GM12878 (cell line): Measurements from ENCODE around the gene SYNJ2. TPM values are rescaled to one million over a fixed set of nuclear protein-coding genes. Genes with fewer than 3 reads are reported as not detected.

Experiments used
- ATAC-seq: fragments of 200-7000 bp; cut with Tn5 transposase; 3 replicates; pipeline ENCODE4 v1.9.1; 2020; ENCODE audit warnings: mild to moderate bottlenecking, moderate library complexity
- BruUV-seq: library from RNA; stranded (reverse); fragments of 400-500 nt; replicated peaks from 2 replicates; lab custom pipeline; 2021; lab: Mats Ljungman, UMichigan
- CTCF ChIA-PET: fragments of 300-600 bp; sonication (Branson Sonifier 250); formaldehyde crosslinking; extraction: SDS; loops from one replicate; lab custom pipeline; 2021; ENCODE audit warnings: inconsistent platforms; lab: Yijun Ruan, JAX
- POLR2A ChIA-PET: fragments of 350-600 bp; formaldehyde crosslinking; extraction: SDS; loops from one replicate; lab custom pipeline; 2021; ENCODE audit warnings: inconsistent platforms; lab: Charles Lee
- RAD21 ChIA-PET: fragments of 300-600 bp; sonication (Branson Sonifier 250); formaldehyde crosslinking; loops from one replicate; lab custom pipeline; 2023; ENCODE audit warnings: antibody characterized with exemption; ENCODE audit not compliant: unreplicated experiment; lab: Charles Lee
- SMC1A ChIA-PET: fragments of 300-600 bp; sonication (Branson Sonifier 250); formaldehyde crosslinking; loops from one replicate; lab custom pipeline; 2023; ENCODE audit not compliant: unreplicated experiment, uncharacterized antibody; lab: Charles Lee
- DNase-seq: peaks from one replicate; pipeline ENCODE4 v3.0.0-alpha.2; 2011; ENCODE audit warnings: low read depth, low spot score
- FAIRE-seq: peaks from 3 replicates; lab custom pipeline; 2011; peaks lifted over from hg19 to GRCh38; lab: Jason Lieb, UNC
- H2AFZ ChIP-seq: 2 replicates; pipeline ENCODE4 v1.6.0; 2011; ENCODE audit warnings: low read depth, low read length, control low read depth; ENCODE audit not compliant: control insufficient read depth
- H3K27ac ChIP-seq: 2 replicates; pipeline ENCODE4 v1.5.1; 2011; ENCODE audit warnings: control low read depth; ENCODE audit not compliant: control insufficient read depth, insufficient read depth
- H3K27me3 ChIP-seq, 2 experiments: replicated peaks in 1 of 2; 2 replicates each; pipeline versions ENCODE4 v1.6.0 to v1.6.1; 2011; ENCODE audit warnings: low read length in 1 of 2; ENCODE audit not compliant: control insufficient read depth in 2 of 2, insufficient read depth in 2 of 2
- H3K36me3 ChIP-seq, 2 experiments: 2 replicates each; pipeline ENCODE4 v1.5.1; 2011; ENCODE audit warnings: low read length in 1 of 2; ENCODE audit not compliant: control insufficient read depth in 2 of 2, insufficient read depth in 2 of 2
- H3K4me1 ChIP-seq: 2 replicates; pipeline ENCODE4 v1.6.1; 2011; ENCODE audit warnings: mild to moderate bottlenecking, low read length, moderate library complexity, mixed read lengths; ENCODE audit not compliant: control insufficient read depth, insufficient read depth
- H3K4me2 ChIP-seq: 2 replicates; pipeline ENCODE4 v1.6.0; 2011; ENCODE audit warnings: control low read depth; ENCODE audit not compliant: control insufficient read depth, insufficient read depth
- H3K4me3 ChIP-seq: fragments of 200-600 bp; sonication (generic); 2 replicates; pipeline ENCODE4 v1.5.1; 2016
- H3K79me2 ChIP-seq: 2 replicates; pipeline ENCODE4 v1.6.0; 2011; ENCODE audit warnings: low read length; ENCODE audit not compliant: control insufficient read depth, insufficient read depth
- H3K9ac ChIP-seq: 2 replicates; pipeline ENCODE4 v1.8.0; 2011; ENCODE audit warnings: low read length, control low read depth, mixed read lengths; ENCODE audit not compliant: control insufficient read depth, insufficient read depth
- H3K9me3 ChIP-seq: replicated peaks from 3 replicates; pipeline ENCODE4 v1.5.1; 2011; ENCODE audit warnings: mild to moderate bottlenecking, low read length; ENCODE audit not compliant: control insufficient read depth, insufficient read depth
- H4K20me1 ChIP-seq: 2 replicates; pipeline ENCODE4 v1.6.0; 2011; ENCODE audit not compliant: control insufficient read depth, insufficient read depth
- BHLHE40 ChIP-seq, 2 experiments: fragments of 450-650 bp in 1 of 2; IDR thresholded peaks; 2 replicates each; pipeline ENCODE4 v1.6.1; 2011 to 2017; ENCODE audit warnings: low read depth in 2 of 2, borderline replicate concordance in 1 of 2, improper control_type of control experiment in 1 of 2, low read length in 1 of 2, mild to moderate bottlenecking in 1 of 2
- BRCA1 ChIP-seq: IDR thresholded peaks from 2 replicates; pipeline ENCODE4 v1.6.1; 2011; ENCODE audit warnings: low read depth, low read length, improper control_type of control experiment
- ESRRA ChIP-seq: IDR thresholded peaks from 2 replicates; pipeline ENCODE4 v1.6.1; 2012; ENCODE audit warnings: mild to moderate bottlenecking, low read length, improper control_type of control experiment
- EZH2 ChIP-seq: IDR thresholded peaks from 2 replicates; pipeline ENCODE4 v1.6.1; 2012; ENCODE audit warnings: low read depth, mild to moderate bottlenecking, control low read depth, inconsistent platforms, low read length, borderline replicate concordance; ENCODE audit not compliant: control insufficient read depth
- MTA3 ChIP-seq: IDR thresholded peaks from 2 replicates; pipeline ENCODE4 v1.6.1; 2012; ENCODE audit warnings: low read length, inconsistent platforms, borderline replicate concordance
- NFYA ChIP-seq: IDR thresholded peaks from 2 replicates; pipeline ENCODE4 v1.6.1; 2011; ENCODE audit warnings: low read depth, mild to moderate bottlenecking, low read length, improper control_type of control experiment, borderline replicate concordance
- NR2C1 ChIP-seq: fragments of 450-650 bp; IDR thresholded peaks from 2 replicates; pipeline ENCODE4 v1.6.1; 2017; ENCODE audit warnings: antibody characterized with exemption, mild to moderate bottlenecking, moderate library complexity
- RBBP5 ChIP-seq: fragments of 200-600 bp; sonication (generic); conservative IDR thresholded peaks from 2 replicates; pipeline ENCODE4 v1.6.1; 2016
- SIX5 ChIP-seq: IDR thresholded peaks from 2 replicates; pipeline ENCODE4 v1.6.1; 2011; ENCODE audit warnings: mild to moderate bottlenecking, low read depth, low read length, moderate library complexity; ENCODE audit not compliant: severe bottlenecking
- SREBF1 ChIP-seq: IDR thresholded peaks from 2 replicates; pipeline ENCODE4 v1.6.1; 2012; ENCODE audit warnings: mild to moderate bottlenecking, low read length
- SRF ChIP-seq, 2 experiments: IDR thresholded peaks; 2 replicates each; pipeline ENCODE4 v1.6.1; 2011; ENCODE audit warnings: low read depth in 2 of 2, low read length in 2 of 2, mild to moderate bottlenecking in 1 of 2, moderate library complexity in 1 of 2
- STAT1 ChIP-seq: fragments of 450-650 bp; conservative IDR thresholded peaks from 2 replicates; pipeline ENCODE4 v1.6.1; 2014; ENCODE audit warnings: antibody characterized with exemption, mild to moderate bottlenecking
- ZBTB33 ChIP-seq: fragments of 450-650 bp; IDR thresholded peaks from 2 replicates; pipeline ENCODE4 v1.6.1; 2017; ENCODE audit warnings: mild to moderate bottlenecking
- ZNF207 ChIP-seq: fragments of 450-650 bp; IDR thresholded peaks from 2 replicates; pipeline ENCODE4 v1.6.1; 2014; ENCODE audit warnings: antibody characterized with exemption, mild to moderate bottlenecking, borderline replicate concordance
- ZNF274 ChIP-seq: IDR thresholded peaks from one replicate; pipeline ENCODE4 v1.8.0; 2011; ENCODE audit not compliant: insufficient read length, insufficient read depth
- ZNF384 ChIP-seq: IDR thresholded peaks from 2 replicates; pipeline ENCODE4 v1.6.1; 2012; ENCODE audit warnings: low read depth, mild to moderate bottlenecking, low read length, improper control_type of control experiment, borderline replicate concordance
- ZSCAN29 ChIP-seq: fragments of 450-650 bp; IDR thresholded peaks from 2 replicates; pipeline ENCODE4 v1.6.1; 2017; ENCODE audit warnings: mild to moderate bottlenecking, moderate library complexity
- WGBS: methylation state at CpG from one replicate; pipeline ENCODE4 v1.1.6; 2016; ENCODE audit warnings: low lambda C conversion rate; ENCODE audit not compliant: insufficient replicate concordance, insufficient coverage; ENCODE audit errors: missing lambda C conversion rate; 5-methylcytosine and 5-hydroxymethylcytosine counted together
- in situ Hi-C: fragments of 300-500 bp; cut with MboI; formaldehyde crosslinking; loops from 9 replicates; pipeline ENCODE4 v1.14.3; 2018; ENCODE audit warnings: mixed read lengths
- intact Hi-C: fragments of 100-400 bp; cut with micrococcal nuclease; formaldehyde crosslinking; loops from one replicate; pipeline ENCODE4 v1.14.2; 2022; ENCODE audit not compliant: unreplicated experiment
- polyA plus RNA-seq, 11 experiments: library from polyadenylated mRNA; depleted of rRNA in 4 of 11; unstranded in 6 of 11; stranded (reverse) in 5 of 11; fragments of >200 nt; fragmentation: Nextera tagmentation in 4 of 11; fragmentation: Illumina TruSeq in 1 of 11; extraction: Ambion mirVana in 4 of 11; extraction: Trizol in 1 of 11; gene quantifications; 1 replicate in 1 of 11; 2 replicates in 10 of 11; pipeline versions ENCODE4 v1.2.1 to v1.2.3, GENCODE V29; 2011 to 2016; ENCODE audit warnings: inconsistent platforms in 2 of 11, missing spikeins in 2 of 11, low read depth in 1 of 11
- total RNA-seq, 4 experiments: library from RNA; depleted of rRNA in 3 of 4; stranded (reverse); fragments of >200 nt in 3 of 4; fragmentation: Illumina TruSeq in 1 of 4; extraction: Trizol in 1 of 4; gene quantifications; 2 replicates each; pipeline versions ENCODE4 v1.2.1 to v1.2.3, GENCODE V29; 2013 to 2021
- TF ChIP-seq, protein P1 (sequence below): IDR thresholded peaks from 2 replicates; pipeline ENCODE4 v1.6.1; 2011; ENCODE audit warnings: low read depth, mild to moderate bottlenecking, low read length, moderate library complexity, borderline replicate concordance; ENCODE audit errors: extremely low read depth
- TF ChIP-seq, protein P2 (sequence below): fragments of 450-650 bp; IDR thresholded peaks from 2 replicates; pipeline ENCODE4 v1.6.1; 2016; ENCODE audit warnings: mild to moderate bottlenecking, moderate library complexity, borderline replicate concordance

SYNJ2 gene
- total and polyA plus RNA-seq, 10 of the 15 experiments (the other 5 are each of a cell fraction or from before 2014, with no cell fraction given), result 0.11 to 1.8 (median 0.57) TPM

GRCh38 chr6:157962601-157963302 lies 18.9 kb upstream of the SYNJ2 start:
- H3K4me3 ChIP-seq, result no peak overlapping the region
- WGBS, result 74% methylated on average over 12 of the region's 12 CpGs
- FAIRE-seq, result no peak
- H3K79me2 ChIP-seq, result no peaks in the 10 kb centered on the region
- in situ Hi-C loops, result no loop called here
- H3K9ac ChIP-seq, result no peak overlapping the region
- no peaks in the 10 kb centered on the region for H4K20me1 ChIP-seq
- ChIA-PET CTCF (no interaction called here), RAD21 (interaction anchor here (0.6 kb wide), 1 partner anchor 1115 kb away, joined by 3 read pairs; no protein-coding TSS in a partner anchor), POLR2A (no interaction called here), SMC1A (no interaction called here)
- no peaks in the 10 kb centered on the region for H3K4me1 ChIP-seq
- H3K9me3 ChIP-seq, result peaks cover 8% of the 10 kb centered on the region; the same call in 2 of the 3 replicates
- no peak for ATAC-seq
- intact Hi-C loops, result no loop called here
- H2AFZ ChIP-seq, result no peak overlapping the region
- DNase-seq, result no peak
- H3K4me2 ChIP-seq, result no peak overlapping the region
- no peaks in the 10 kb centered on the region for H3K27me3 ChIP-seq
- no TSS peak for BruUV-seq
- no peak overlapping the region for H3K27ac ChIP-seq
- no peaks in the 10 kb centered on the region for H3K36me3 ChIP-seq
- no peak for TF ChIP-seq BRCA1
- no peak for TF ChIP-seq ZNF274
- TF ChIP-seq EZH2, result no peak
- TF ChIP-seq ZBTB33, result no peak
- TF ChIP-seq NR2C1, result no peak
- TF ChIP-seq SRF (IDR thresholded peaks at IDR 0.05; ENCODE audit: low read depth in 2 of 2, low read length in 2 of 2), result no peak
- no peak for TF ChIP-seq RBBP5
- TF ChIP-seq, protein P1, sequence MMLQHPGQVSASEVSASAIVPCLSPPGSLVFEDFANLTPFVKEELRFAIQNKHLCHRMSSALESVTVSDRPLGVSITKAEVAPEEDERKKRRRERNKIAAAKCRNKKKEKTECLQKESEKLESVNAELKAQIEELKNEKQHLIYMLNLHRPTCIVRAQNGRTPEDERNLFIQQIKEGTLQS, result no peak
- no peak for TF ChIP-seq ESRRA
- no peak for TF ChIP-seq SREBF1
- no peak for TF ChIP-seq STAT1
- no peak for TF ChIP-seq NFYA
- TF ChIP-seq SIX5, result no peak
- TF ChIP-seq ZNF384, result no peak
- no peak for TF ChIP-seq MTA3
- no peak for TF ChIP-seq BHLHE40 (IDR thresholded peaks at IDR 0.05; ENCODE audit: borderline replicate concordance in 1 of 2, low read depth in 2 of 2, low read length in 1 of 2)
- no peak for TF ChIP-seq ZSCAN29
- TF ChIP-seq ZNF207, result no peak
- TF ChIP-seq, protein P2, sequence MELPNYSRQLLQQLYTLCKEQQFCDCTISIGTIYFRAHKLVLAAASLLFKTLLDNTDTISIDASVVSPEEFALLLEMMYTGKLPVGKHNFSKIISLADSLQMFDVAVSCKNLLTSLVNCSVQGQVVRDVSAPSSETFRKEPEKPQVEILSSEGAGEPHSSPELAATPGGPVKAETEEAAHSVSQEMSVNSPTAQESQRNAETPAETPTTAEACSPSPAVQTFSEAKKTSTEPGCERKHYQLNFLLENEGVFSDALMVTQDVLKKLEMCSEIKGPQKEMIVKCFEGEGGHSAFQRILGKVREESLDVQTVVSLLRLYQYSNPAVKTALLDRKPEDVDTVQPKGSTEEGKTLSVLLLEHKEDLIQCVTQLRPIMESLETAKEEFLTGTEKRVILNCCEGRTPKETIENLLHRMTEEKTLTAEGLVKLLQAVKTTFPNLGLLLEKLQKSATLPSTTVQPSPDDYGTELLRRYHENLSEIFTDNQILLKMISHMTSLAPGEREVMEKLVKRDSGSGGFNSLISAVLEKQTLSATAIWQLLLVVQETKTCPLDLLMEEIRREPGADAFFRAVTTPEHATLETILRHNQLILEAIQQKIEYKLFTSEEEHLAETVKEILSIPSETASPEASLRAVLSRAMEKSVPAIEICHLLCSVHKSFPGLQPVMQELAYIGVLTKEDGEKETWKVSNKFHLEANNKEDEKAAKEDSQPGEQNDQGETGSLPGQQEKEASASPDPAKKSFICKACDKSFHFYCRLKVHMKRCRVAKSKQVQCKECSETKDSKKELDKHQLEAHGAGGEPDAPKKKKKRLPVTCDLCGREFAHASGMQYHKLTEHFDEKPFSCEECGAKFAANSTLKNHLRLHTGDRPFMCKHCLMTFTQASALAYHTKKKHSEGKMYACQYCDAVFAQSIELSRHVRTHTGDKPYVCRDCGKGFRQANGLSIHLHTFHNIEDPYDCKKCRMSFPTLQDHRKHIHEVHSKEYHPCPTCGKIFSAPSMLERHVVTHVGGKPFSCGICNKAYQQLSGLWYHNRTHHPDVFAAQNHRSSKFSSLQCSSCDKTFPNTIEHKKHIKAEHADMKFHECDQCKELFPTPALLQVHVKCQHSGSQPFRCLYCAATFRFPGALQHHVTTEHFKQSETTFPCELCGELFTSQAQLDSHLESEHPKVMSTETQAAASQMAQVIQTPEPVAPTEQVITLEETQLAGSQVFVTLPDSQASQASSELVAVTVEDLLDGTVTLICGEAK, result no peak
